Amygdala (tissue), 56 donors: Measurements from ENCODE around the gene WRAP73.
"Not testable (repeated sequence)": the region's sequence is repeated elsewhere in the genome, so short reads cannot be mapped to it uniquely, and the experiment has no call there.

Source experiments
- DNase-seq, 56 donors: peaks; one replicate each; lab custom pipeline; 2025; lab: John Stamatoyannopoulos, UW

The WRAP73 gene

GRCh38 chr1:3632716-3633343, 17.1 kb downstream of the WRAP73 start:
- DNase-seq, result no peak

DNA sequence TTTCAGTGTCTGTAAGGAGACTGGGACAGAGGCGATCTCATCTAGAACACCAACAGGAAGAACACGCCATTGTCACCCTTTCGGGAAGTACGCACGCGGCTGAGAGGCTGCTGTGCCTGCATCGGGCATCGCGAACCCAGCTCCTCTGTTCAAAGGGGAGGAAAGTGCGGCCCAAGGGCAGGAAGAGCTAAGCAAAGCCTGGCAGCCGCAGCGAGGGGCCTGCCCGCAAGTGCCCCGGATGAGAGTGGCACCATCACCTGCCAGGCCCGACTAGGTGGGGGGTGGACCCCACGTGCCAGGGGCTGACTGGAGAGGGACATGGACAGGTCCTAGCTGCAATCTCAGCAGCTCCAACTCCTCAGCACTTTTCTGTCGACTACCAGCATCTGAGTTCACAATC, 17.6 kb downstream of the WRAP73 start:
- no peak for DNase-seq

- no peak for DNase-seq
These were observed 18.3 kb downstream of the WRAP73 start for GRCh38 chr1:3631320-3632260.

DNA sequence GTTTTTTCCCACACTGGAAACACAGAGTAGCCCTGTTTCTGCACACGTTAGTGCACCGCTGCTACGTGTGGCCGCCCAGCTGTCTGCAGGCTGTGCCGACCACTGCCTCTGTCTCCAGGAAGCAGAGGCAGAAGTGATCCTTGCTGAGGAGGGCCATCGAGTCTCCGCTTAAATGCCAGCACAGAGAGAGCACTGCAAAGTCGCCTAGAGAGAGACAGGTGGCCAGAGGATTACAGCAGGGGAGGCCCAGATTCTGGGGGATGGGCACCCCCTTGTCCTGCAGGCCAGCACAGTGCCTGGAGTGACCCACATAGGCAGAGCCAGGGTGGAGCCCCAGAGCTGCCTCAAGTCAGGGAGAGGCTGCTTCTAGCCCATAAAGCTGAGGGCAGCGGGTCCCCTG, 19.0 kb downstream of the WRAP73 start:
- no peak for DNase-seq

DNA sequence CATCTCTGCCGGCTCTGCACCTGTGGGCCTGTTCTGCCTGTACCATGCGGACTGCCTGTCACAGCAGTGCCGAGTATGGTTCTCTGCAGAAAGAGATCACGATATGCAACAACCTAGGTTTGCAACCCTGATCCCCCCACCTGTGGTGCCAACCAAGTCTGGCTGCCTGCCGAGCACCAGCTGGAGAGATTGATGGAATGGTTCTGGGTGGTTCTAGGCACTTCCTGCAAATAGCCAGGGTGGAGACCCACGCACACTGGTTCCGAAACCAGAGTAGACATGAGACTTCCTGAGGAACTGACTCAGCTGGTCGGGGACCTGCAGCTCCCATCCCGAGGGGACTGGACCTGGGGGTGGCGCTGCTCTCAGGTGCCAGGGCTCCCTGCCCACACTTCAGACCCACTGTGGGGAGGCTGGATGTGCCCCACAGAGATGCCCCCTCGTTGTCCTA, 19.7 kb downstream of the WRAP73 start:
- DNase-seq, result no peak

DNA sequence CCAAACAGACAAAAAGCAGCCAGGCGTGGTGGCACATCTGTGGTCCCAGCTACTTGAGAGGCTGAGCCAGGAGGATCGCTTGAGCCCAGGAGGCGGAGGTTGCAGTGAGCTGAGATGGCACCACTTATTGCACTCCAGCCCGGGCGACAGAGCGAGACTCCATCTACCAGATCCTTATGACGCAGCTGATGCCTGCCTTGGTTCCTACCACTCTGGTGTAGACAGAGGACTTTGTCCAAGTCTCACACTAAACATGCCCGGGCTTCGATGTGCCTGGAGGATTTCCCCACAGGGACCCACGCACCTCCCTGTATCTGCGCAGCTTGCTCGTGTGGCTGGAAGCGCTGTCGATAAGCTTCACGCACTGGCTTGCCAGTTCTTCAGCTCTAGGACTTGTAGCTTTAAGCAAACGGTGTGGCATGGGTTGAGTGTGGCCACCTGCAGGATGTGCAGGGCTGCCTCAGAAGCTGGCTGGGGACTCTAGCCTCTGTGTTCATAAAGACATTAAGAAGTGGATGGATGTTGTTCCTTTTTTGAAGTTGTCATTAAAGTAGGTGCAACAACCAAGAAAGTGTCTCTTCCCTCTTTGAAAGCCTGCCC, 20.2 kb downstream of the WRAP73 start:
- no peak for DNase-seq

DNA sequence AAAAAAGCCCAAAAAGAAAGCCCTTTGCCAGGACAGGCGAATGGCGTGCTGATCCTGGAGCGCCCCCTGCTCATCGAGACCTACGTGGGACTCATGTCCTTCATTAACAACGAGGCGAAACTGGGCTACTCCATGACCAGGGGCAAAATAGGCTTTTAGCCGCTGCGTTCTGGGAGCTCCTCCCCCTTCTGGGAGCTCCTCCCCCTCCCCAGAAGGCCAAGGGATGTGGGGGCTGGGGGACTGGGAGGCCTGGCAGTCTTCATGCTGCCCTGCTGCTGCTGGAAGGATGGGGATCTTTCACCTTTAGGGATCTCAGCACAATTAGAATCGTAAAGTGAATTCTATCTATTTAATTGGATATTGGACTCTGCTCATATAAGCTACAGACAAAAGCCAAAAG, 21.5 kb downstream of the WRAP73 start:
- DNase-seq, result no peak

- no peak for DNase-seq
These were observed 22.2 kb downstream of the WRAP73 start for GRCh38 chr1:3627515-3628253.

- no peak for DNase-seq
These were observed 23.9 kb downstream of the WRAP73 start for GRCh38 chr1:3626025-3626424.

DNA sequence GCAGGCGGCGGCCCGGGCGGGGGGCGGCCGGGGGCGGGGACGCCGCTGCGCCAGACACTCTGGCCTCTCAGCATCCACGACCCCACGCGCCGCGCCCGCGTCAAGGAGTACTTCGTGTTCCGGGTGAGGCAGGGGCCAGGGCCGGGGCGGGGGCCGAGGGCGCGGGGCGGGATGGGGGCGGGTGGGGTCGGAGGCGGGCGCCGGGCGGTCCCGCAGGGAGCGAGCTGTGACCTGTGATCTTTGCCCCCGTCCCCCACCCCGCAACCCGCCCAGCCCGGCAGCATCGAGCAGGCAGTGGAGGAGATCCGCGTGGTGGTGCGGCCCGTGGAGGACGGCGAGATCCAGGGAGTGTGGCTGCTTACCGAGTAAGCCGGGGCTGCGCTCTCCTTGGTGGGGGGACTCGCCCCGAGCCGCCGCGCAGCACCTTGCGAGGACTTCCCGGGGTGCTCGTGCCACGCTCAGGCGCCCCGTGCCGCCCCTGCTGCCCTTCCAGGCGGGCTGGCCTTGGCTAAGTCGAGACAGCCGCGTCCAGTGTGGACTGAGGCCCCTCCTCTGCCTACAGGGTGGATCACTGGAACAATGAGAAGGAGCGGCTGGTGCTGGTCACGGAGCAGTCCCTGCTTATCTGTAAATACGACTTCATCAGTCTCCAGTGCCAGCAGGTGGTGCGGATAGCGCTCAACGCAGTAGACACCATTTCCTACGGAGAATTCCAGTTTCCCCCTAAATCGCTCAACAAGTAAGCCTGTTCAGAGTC, 24.6 kb downstream of the WRAP73 start:
- peak in 3 of 56 donors; percentile 10 to 64 (median 39) for DNase-seq

DNA sequence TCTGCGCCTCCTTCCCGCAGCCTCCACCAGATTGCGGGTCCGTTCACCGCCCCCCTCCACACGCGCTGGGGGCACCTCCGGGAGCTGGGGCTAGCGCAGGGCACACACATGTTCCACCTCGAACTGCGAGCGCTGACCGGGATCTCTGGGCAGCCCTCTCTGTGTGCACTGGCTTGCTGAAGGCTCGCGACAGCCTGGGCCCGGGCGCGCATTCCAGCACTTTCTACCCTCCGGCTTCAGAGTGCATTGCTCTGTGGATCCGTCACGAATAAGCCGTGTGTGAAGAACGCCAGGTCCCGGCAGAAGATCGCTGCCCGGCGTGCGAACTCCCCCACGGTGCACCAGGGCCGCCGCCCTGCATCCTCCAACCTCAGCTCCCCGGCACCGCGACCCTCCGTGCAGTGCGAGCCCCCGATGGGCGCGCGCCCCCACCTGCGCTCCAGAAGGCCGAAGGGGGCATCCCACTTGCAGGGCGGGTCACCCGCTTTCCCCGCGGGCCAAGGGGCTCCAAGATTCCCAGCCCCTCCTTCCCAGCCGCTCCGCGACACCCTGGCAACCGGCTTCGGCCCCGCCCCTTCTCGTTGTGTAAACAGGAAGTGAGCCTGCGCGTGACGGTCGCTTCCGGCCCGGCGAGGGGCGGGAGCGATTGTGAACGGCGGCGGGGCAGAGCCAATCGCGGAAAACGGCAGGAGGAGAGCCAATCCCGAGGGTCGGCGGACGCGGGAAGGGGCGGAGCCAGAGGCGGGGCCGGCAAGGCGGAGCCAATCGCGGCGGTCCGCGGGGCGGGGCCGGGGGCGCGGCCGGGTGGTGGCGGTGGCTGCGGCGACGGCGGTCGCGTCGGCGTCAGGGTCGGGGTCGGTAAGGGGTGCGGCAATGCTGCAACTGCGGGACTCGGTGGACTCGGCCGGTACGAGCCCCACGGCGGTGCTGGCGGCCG, 25.4 kb downstream of the WRAP73 start, which contains the start of gene TPRG1L:
Gene TPRG1L (plus strand): TSS at position 816 of the 937 bp plus-strand sequence. CDS start 58 bp downstream, at position 874.
- peak; percentile 80 to 99 (median 97) for DNase-seq

DNA sequence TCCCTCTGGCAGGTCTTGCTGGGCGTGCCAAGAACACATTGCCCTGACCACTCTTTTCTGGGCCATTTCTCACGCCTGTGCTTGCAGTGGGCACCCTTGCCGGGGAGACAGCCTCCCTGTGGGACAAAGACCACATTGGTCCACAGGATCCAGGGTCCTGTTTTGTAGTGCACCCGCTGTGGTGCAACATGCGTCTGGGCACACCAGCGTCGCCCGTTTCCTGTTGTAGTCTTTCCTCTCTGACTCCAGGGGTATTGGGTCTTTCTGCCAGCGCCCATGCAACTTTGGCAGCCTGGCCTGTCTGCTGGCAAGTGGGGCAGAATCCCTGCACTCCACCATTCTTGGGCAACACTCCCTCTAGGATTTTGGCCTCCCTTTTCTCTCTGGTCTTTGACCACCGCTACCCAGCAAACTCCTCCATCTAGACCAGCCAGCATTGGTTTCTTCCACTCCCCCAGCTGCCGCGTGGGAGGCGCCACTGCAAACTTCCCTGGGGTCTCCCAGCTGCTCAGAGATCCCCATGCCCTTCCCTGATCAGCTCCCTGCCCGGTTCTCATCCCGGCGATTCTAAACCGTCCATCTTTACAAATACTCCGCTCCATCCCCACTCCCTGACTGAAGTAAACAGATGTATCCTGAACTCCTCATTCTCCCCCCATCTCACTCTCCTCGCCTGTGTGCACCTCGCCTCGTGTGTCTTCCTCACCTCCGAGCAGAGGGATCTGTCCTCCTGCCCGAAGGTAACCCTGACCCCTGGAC, 26.3 kb downstream of the WRAP73 start:
- no peak for DNase-seq

DNA sequence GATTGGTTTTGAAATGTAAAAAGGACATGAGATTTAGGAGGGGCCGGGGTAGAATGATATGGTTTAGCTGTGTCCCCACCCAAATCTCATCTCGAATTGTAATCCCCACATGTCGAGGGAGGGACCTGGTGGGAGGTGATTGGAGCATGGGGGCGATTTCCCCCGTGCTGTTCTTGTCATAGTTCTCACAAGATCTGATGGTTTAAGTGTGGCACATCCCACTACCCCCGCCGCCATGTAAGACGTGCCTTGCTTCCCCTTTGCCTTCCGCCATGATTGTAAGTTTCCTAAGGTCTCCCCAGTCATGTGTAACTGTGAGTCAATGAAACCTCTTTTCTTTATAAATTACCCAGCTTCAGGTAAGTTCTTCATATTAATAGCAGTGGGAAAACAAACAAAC, 27.8 kb downstream of the WRAP73 start:
- DNase-seq, result not testable (repeated sequence)

- peak in 24 of 56 donors; percentile 4 to 57 (median 25) for DNase-seq
These were observed 28.7 kb downstream of the WRAP73 start for GRCh38 chr1:3621151-3621671.

- DNase-seq, result no peak
These were observed 29.2 kb downstream of the WRAP73 start for GRCh38 chr1:3620708-3621107.

DNA sequence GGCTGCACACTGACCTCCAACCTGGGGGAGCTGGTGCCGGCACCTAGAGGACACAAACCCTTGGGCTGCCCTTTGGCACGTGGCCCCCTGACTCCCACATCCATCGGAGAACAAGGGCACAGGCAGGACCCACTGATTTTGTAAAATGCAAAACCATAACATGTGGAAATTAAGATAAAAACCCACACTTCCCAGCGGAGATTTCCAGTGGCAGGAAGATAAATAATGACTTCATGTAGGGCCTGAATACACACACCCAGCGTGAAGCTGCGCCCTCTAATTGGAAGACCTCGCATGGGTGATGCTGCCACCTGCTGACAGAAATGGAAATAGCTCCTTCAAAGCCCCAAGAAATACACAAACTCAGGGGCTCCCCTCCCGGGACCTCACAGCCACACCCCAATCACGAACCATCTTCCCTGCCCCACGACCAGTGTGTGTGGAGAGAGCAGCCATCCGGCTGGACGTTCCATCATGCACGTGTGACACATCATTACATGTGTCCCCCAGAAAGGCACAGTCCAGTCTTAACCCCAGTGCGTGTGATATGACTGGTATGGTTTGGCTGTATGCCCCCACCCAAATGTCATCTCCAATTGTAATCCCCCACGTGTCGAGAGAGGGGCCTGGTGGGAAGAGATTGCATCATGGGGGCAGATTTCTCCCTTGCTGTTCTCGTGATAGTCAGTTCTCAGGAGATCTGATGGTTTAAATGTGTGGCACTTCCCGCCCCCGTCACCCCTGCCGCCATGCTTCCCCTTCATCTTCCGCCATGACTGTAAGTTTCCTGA, 30.8 kb downstream of the WRAP73 start:
- DNase-seq, result peak in 47 of 56 donors; percentile 10 to 85 (median 42)

DNA sequence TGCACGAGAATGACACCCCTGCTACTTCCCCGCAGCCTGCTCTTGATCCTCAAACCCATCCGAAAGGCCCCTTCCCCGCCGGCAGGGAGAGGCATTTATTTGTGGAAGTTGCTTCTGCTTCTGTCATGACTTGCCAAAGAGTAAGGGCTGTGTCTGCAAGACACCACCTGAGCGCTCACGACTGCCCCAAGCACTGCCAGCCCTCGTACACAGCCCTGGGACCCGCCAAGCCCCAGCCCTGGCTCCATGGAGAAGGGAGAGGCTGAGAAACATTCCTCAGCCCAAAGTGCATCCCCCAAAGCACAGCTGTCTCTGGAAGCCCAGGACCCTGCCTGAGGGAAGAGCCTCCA, 31.4 kb downstream of the WRAP73 start:
- DNase-seq, result no peak
